Calu3 (cell line): Measurements from ENCODE around the gene GC. TPM values are rescaled to one million over a fixed set of nuclear protein-coding genes. Genes with fewer than 3 reads are reported as not detected.

Source experiments
- BruUV-seq: library from RNA; stranded (reverse); fragments of 400-500 nt; replicated peaks from 2 replicates; lab custom pipeline; 2021; lab: Mats Ljungman, UMichigan
- CTCF ChIA-PET: fragments of 300-600 bp; sonication (Branson Sonifier 250); formaldehyde crosslinking; loops from one replicate; lab custom pipeline; 2022; ENCODE audit warnings: antibody characterized with exemption; lab: Charles Lee
- DNase-seq: peaks from one replicate; pipeline ENCODE4 v3.0.0; 2022
- H3K27ac Mint-ChIP-seq: one replicate; pipeline ENCODE4 v1.8.0; 2022; ENCODE audit warnings: mixed read lengths; ENCODE audit not compliant: unreplicated experiment
- H3K27me3 Mint-ChIP-seq: one replicate; pipeline ENCODE4 v1.8.0; 2022; ENCODE audit warnings: mixed read lengths; ENCODE audit not compliant: unreplicated experiment
- H3K36me3 Mint-ChIP-seq: one replicate; pipeline ENCODE4 v1.8.0; 2022; ENCODE audit warnings: mild to moderate bottlenecking, moderate library complexity, mixed read lengths; ENCODE audit not compliant: insufficient read depth, unreplicated experiment
- H3K4me1 Mint-ChIP-seq: one replicate; pipeline ENCODE4 v1.8.0; 2022; ENCODE audit warnings: mild to moderate bottlenecking, low read depth, mixed read lengths; ENCODE audit not compliant: unreplicated experiment
- H3K4me3 Mint-ChIP-seq: one replicate; pipeline ENCODE4 v1.8.0; 2022; ENCODE audit warnings: mild to moderate bottlenecking, low read depth, moderate library complexity, mixed read lengths; ENCODE audit not compliant: unreplicated experiment
- H3K9me3 Mint-ChIP-seq: one replicate; pipeline ENCODE4 v1.8.0; 2022; ENCODE audit warnings: low read depth, mixed read lengths; ENCODE audit not compliant: unreplicated experiment
- CTCF ChIP-seq: fragments of 200-600 bp; IDR thresholded peaks from one replicate; pipeline ENCODE4 v1.8.0; 2022; ENCODE audit warnings: antibody characterized with exemption; ENCODE audit not compliant: unreplicated experiment
- intact Hi-C: fragments of 100-400 bp; cut with micrococcal nuclease; formaldehyde crosslinking; loops from one replicate; pipeline ENCODE4 v1.10.0; 2022; ENCODE audit not compliant: unreplicated experiment
- total RNA-seq: library from RNA; stranded (reverse); gene quantifications from 2 replicates; pipeline ENCODE4 v1.2.3, GENCODE V29; 2022

GC gene
- total RNA-seq, 1 experiment from 2014 or later = 0.90 TPM

GRCh38 chr4:71777891-71778290 is 6.0 kb downstream of the GC start:
- no peak overlapping the region for H3K27ac Mint-ChIP-seq
- no peak for DNase-seq
- no peaks in the 10 kb centered on the region for H3K36me3 Mint-ChIP-seq
- H3K27me3 Mint-ChIP-seq = no peaks in the 10 kb centered on the region
- no peaks in the 10 kb centered on the region for H3K4me1 Mint-ChIP-seq
- CTCF ChIA-PET = no interaction called here
- no TSS peak for BruUV-seq
- no peaks in the 10 kb centered on the region for H3K9me3 Mint-ChIP-seq
- H3K4me3 Mint-ChIP-seq = no peak overlapping the region
- intact Hi-C loops = loop anchor here (10.0 kb wide), 1 partner anchor 167 kb away; no protein-coding TSS in a partner anchor
- TF ChIP-seq CTCF = no peak

- no peaks in the 10 kb centered on the region for H3K36me3 Mint-ChIP-seq
- H3K27me3 Mint-ChIP-seq = no peaks in the 10 kb centered on the region
- no peak for DNase-seq
- intact Hi-C loops = loop anchor here (10.0 kb wide), 1 partner anchor 169 kb away; no protein-coding TSS in a partner anchor
- no peak overlapping the region for H3K27ac Mint-ChIP-seq
- TF ChIP-seq CTCF = no peak
- peaks cover 8% of the 10 kb centered on the region for H3K4me1 Mint-ChIP-seq
- H3K9me3 Mint-ChIP-seq = no peaks in the 10 kb centered on the region
- no TSS peak for BruUV-seq
- H3K4me3 Mint-ChIP-seq = no peak overlapping the region
- CTCF ChIA-PET = no interaction called here
These were observed 8.4 kb downstream of the GC start for GRCh38 chr4:71775449-71775848.

- H3K4me1 Mint-ChIP-seq = peaks cover 8% of the 10 kb centered on the region
- no peak overlapping the region for H3K27ac Mint-ChIP-seq
- H3K4me3 Mint-ChIP-seq = no peak overlapping the region
- no peak for TF ChIP-seq CTCF
- no TSS peak for BruUV-seq
- DNase-seq = no peak
- H3K27me3 Mint-ChIP-seq = no peaks in the 10 kb centered on the region
- H3K9me3 Mint-ChIP-seq = no peaks in the 10 kb centered on the region
- intact Hi-C loops = loop anchor here (10.0 kb wide), 1 partner anchor 171 kb away; no protein-coding TSS in a partner anchor
- H3K36me3 Mint-ChIP-seq = no peaks in the 10 kb centered on the region
- CTCF ChIA-PET = no interaction called here
These were observed 9.7 kb downstream of the GC start for GRCh38 chr4:71774136-71774535.

- Mint-ChIP-seq H3K4me1 (peaks cover 8% of the 10 kb centered on the region), H3K9me3 (no peaks in the 10 kb centered on the region), H3K27ac (no peak overlapping the region), H3K36me3 (no peaks in the 10 kb centered on the region), H3K4me3 (no peak overlapping the region), H3K27me3 (no peaks in the 10 kb centered on the region)
- CTCF ChIA-PET = interaction anchor here (0.8 to 1.3 kb wide), 4 partner anchors 470 to 530 kb away, joined by 3 to 12 read pairs (median 4); no protein-coding TSS in a partner anchor
- intact Hi-C loops = loop anchor here (2.0 to 10.0 kb wide), 2 partner anchors 172 to 514 kb away; no protein-coding TSS in a partner anchor
- DNase-seq = no peak
- no TSS peak for BruUV-seq
- no peak for TF ChIP-seq CTCF
These were observed 10.9 kb downstream of the GC start for GRCh38 chr4:71773004-71773403.
